Tibial nerve (tissue), 4 donors: ENCODE measurements around the gene ZSWIM7.

Experiments used
- EP300 ChIP-seq, 2 donors: sonication (generic); formaldehyde crosslinking; IDR thresholded peaks; one replicate each; pipeline ENCODE4 v1.6.1; 2017; ENCODE audit warnings: antibody characterized with exemption in 2 of 2, mild to moderate bottlenecking in 1 of 2
- POLR2A ChIP-seq, 2 donors: fragments of 450-650 bp; IDR thresholded peaks; one replicate each; pipeline ENCODE4 v1.6.1; 2017; ENCODE audit warnings: antibody characterized with exemption in 2 of 2, mild to moderate bottlenecking in 2 of 2, moderate library complexity in 2 of 2
- TF ChIP-seq, protein P1 (sequence below), 5 experiments: fragments of 200-600 bp in 3 of 5; fragments of 450-650 bp in 2 of 5; sonication (generic) in 3 of 5; IDR thresholded peaks; one replicate each; pipeline ENCODE4 v1.5.1; 2016 to 2019; ENCODE audit warnings: antibody characterized with exemption in 5 of 5, mild to moderate bottlenecking in 3 of 5, moderate library complexity in 2 of 5

DNA sequence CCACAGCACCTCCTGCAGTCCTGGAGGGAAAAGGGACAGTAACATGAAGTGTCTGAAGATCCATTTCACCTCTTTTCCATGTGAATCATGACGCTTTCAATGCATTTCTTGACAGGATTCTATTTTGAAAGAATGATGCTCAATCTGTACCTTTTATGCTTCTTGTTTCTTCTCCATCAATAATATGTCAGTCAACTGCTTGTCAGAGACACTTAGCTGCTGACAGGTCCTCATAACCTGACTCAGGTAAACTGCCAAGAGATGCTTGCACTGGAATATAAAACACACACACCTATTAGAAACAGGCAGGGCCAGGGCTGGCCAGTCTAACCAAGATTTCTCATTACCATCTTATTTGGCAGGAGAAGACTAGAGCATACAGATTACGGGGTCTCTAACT, 21.6 kb downstream of the ZSWIM7 start:
- TF ChIP-seq, protein P1, sequence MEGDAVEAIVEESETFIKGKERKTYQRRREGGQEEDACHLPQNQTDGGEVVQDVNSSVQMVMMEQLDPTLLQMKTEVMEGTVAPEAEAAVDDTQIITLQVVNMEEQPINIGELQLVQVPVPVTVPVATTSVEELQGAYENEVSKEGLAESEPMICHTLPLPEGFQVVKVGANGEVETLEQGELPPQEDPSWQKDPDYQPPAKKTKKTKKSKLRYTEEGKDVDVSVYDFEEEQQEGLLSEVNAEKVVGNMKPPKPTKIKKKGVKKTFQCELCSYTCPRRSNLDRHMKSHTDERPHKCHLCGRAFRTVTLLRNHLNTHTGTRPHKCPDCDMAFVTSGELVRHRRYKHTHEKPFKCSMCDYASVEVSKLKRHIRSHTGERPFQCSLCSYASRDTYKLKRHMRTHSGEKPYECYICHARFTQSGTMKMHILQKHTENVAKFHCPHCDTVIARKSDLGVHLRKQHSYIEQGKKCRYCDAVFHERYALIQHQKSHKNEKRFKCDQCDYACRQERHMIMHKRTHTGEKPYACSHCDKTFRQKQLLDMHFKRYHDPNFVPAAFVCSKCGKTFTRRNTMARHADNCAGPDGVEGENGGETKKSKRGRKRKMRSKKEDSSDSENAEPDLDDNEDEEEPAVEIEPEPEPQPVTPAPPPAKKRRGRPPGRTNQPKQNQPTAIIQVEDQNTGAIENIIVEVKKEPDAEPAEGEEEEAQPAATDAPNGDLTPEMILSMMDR (IDR thresholded peaks at IDR 0.05) = no peak
- TF ChIP-seq EP300 (IDR thresholded peaks at IDR 0.05) (no peak), POLR2A (IDR thresholded peaks at IDR 0.05) (no peak)
